ENCODE measurements around the gene OFD1. TPM values are rescaled to one million over a fixed set of nuclear protein-coding genes. Genes with fewer than 3 reads are reported as not detected.
A peak's percentile ranks its signal among the peaks of the same experiment; 100 is the strongest.

The OFD1 gene
- total and polyA plus RNA-seq, 7 donors, result 3.3 to 9.5 (median 8.2) TPM

DNA sequence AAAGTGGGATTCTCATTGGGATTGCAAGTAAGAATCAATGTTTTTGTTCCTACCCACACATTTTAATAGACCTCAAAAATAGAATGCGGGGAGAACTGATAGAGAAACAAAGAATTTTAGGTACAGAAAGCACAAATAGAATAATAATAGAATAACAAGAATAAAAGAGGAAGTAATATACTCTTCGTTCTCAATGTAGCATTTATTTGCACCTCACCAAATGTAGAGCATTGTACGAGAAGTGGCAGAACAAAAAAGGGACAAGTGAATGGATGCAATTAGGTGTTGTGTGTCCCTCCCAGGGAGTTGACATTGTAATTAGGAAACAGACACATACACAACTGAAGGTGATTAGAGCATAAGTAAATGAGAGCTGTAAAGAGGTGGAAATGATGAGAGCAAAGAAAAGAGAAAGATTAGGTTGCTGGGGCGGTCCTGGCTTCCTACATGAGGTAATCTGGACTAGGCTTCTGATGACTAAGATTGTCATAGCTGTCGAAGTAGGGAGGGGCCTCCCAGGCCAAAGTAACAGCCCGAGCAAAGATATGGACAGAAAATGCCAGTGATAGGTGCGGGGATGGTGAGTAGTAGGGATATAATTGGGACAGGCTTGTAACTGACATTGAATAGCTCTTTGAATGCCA, 35.2 kb upstream of the OFD1 start:
- H3K9me3 ChIP-seq, result no peaks in the 10 kb centered on the region
- peak in 1 of 2 donors; percentile 17 for DNase-seq
- H3K27ac ChIP-seq, result peak overlapping the region; percentile 33
- peak; percentile 73 to 92 (median 84) for ATAC-seq
- WGBS, 3 donors, result 45 to 68% (median 54%) methylated on average over 7 of the region's 7 CpGs
- no peak for TF ChIP-seq CTCF (IDR thresholded peaks at IDR 0.05)
- intact Hi-C loops (cut with DNase I), result no loop called here
- H3K36me3 ChIP-seq (ENCODE audit: insufficient read depth in 1 of 2, low read depth in 1 of 2), result no peaks in the 10 kb centered on the region
- H3K4me3 ChIP-seq, result no peak overlapping the region
- H3K4me1 ChIP-seq, result peaks cover 12% of the 10 kb centered on the region
- peaks cover 0 to 5% (median 0%) of the 10 kb centered on the region in 3 donors for H3K27me3 ChIP-seq (ENCODE audit: insufficient read depth in 3 of 3, low read length in 2 of 3)

GRCh38 chrX:13700380-13700779, 34.2 kb upstream of the OFD1 start:
- intact Hi-C loops (cut with DNase I), result no loop called here
- TF ChIP-seq CTCF (IDR thresholded peaks at IDR 0.05), result no peak
- Histone ChIP-seq H3K9me3 (no peaks in the 10 kb centered on the region), H3K27me3 (ENCODE audit: insufficient read depth in 3 of 3, low read length in 2 of 3) (peaks cover 0 to 5% (median 0%) of the 10 kb centered on the region in 3 donors), H3K4me1 (peaks cover 11% of the 10 kb centered on the region), H3K27ac (no peak overlapping the region), H3K4me3 (no peak overlapping the region), H3K36me3 (ENCODE audit: insufficient read depth in 1 of 2, low read depth in 1 of 2) (no peaks in the 10 kb centered on the region)
- WGBS, 3 donors, result 52 to 64% (median 53%) methylated on average over 4 of the region's 4 CpGs
- ATAC-seq (no peak), DNase-seq (no peak)

GRCh38 chrX:13702111-13702789, 32.3 kb upstream of the OFD1 start:
- DNase-seq (no peak), ATAC-seq (no peak)
- Histone ChIP-seq H3K4me3 (no peak overlapping the region), H3K27ac (no peak overlapping the region), H3K27me3 (ENCODE audit: insufficient read depth in 3 of 3, low read length in 2 of 3) (peaks cover 0 to 5% (median 0%) of the 10 kb centered on the region in 3 donors), H3K9me3 (no peaks in the 10 kb centered on the region), H3K4me1 (peaks cover 11% of the 10 kb centered on the region), H3K36me3 (ENCODE audit: insufficient read depth in 1 of 2, low read depth in 1 of 2) (peaks cover 0 to 6% of the 10 kb centered on the region in 2 donors)
- TF ChIP-seq CTCF (IDR thresholded peaks at IDR 0.05), result no peak
- intact Hi-C loops (cut with DNase I), result no loop called here
- 51 to 74% (median 65%) methylated on average over 5 of the region's 5 CpGs for WGBS, 3 donors

DNA sequence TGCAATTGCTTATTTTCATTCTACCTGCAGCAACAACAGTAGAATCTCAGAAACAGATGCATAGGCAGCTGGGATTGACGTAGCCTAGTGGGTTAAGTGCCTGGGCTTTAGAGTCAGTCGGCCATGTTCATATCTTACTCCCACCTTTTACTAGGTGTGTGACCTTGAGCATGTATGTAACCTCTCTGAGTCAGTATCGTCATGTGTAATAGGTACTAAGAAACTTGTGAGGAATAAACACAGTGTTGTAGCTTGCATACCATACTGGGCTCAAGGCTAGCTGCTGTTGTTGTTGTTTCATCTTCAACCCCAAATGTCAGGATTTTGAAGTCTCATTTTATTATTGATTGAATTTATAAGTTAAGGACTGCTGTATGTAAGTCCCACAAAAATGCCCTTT, 31.4 kb upstream of the OFD1 start:
- no peak for DNase-seq
- peak overlapping the region; percentile 3 for H3K27ac ChIP-seq
- TF ChIP-seq CTCF (IDR thresholded peaks at IDR 0.05), result no peak
- no peak for ATAC-seq
- no peaks in the 10 kb centered on the region for H3K9me3 ChIP-seq
- H3K4me3 ChIP-seq, result no peak overlapping the region
- 73 to 80% (median 78%) methylated on average over 3 of the region's 3 CpGs for WGBS, 3 donors
- intact Hi-C loops (cut with DNase I), result no loop called here
- H3K36me3 ChIP-seq (ENCODE audit: insufficient read depth in 1 of 2, low read depth in 1 of 2), result peaks cover 0 to 12% of the 10 kb centered on the region in 2 donors
- H3K27me3 ChIP-seq (ENCODE audit: insufficient read depth in 3 of 3, low read length in 2 of 3), result peaks cover 0 to 5% (median 0%) of the 10 kb centered on the region in 3 donors
- H3K4me1 ChIP-seq, result peaks cover 11% of the 10 kb centered on the region
